Stimulated activated CD4-positive, alpha-beta T cell treated with anti-CD3 and anti-CD28 coated beads, Interleukin-15, amount 100 ng/mL, for 1 hour (primary cell): Measurements from ENCODE around the gene WFDC1.

Experiments
- DNase-seq, 2 donors: peaks; one replicate each; pipeline ENCODE4 v3.0.0-alpha.2; 2020; ENCODE audit warnings: low read depth in 1 of 2, low spot score in 1 of 2

Gene WFDC1

GRCh38 chr16:84378099-84378498 is 83.4 kb downstream of the WFDC1 start:
- DNase-seq, result no peak

GRCh38 chr16:84378567-84378966 is 83.9 kb downstream of the WFDC1 start:
- DNase-seq, result no peak

GRCh38 chr16:84379008-84379708 is 84.5 kb downstream of the WFDC1 start:
- no peak for DNase-seq
